ENCODE measurements around the gene PIGO. TPM values are rescaled to one million over a fixed set of nuclear protein-coding genes. Genes with fewer than 3 reads are reported as not detected.

Gene PIGO
- total and polyA plus RNA-seq, 9 of the 15 experiments (the other 6 are each of a cell fraction or from before 2014, with no cell fraction given), result 5.4 to 13.7 (median 9.7) TPM

DNA sequence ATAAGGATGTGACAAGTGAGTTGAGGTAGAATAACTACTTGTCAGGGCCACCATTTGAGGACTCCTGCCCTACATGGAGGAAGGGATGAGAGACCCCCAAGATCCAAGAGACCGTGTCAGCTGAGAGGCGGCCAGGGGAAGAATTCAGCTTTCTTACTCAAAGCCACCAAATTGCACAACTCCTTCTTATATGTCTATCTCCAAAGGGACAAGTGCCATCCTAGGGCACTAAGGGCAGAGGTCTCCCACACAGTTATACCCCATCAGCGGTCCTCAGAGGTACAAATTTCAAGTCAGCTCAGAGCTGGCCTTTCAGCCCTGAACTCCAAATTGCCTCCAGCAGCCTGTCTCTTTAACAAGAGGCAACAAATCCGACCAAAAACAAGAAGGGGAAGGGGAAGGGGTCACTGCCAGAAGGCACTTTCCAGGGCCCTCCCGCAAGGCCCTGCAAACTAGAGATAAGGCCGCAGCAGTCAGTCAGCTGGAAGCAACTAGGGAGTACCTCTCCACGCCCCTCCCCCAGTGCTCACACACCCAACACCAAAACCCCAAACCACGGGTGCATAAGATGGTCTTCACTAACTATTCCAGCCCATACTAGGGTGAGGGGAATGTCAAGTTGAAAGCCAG lies 12.7 kb upstream of the PIGO start (continued):
- no peak for TF ChIP-seq POU5F1 (IDR thresholded peaks at IDR 0.05; ENCODE audit: borderline replicate concordance, low read depth, low read length, partially characterized antibody)
- no peak; the same call in 1 of the 2 replicates for TF ChIP-seq MEF2D (tag; conservative IDR thresholded peaks at IDR 0.05; ENCODE audit: low read depth)
- no peak for TF ChIP-seq ZNF3 (CRISPR knock-in tag; IDR thresholded peaks at IDR 0.05)
- no peak for TF ChIP-seq CSDE1 (IDR thresholded peaks at IDR 0.05)
- no peak for TF ChIP-seq BMI1 (IDR thresholded peaks at IDR 0.05; ENCODE audit: low read length)
- no peak for TF ChIP-seq CBX1 (IDR thresholded peaks at IDR 0.05; ENCODE audit: low read depth)
- no peak for TF ChIP-seq DIDO1 (tag; IDR thresholded peaks at IDR 0.05; ENCODE audit: low read depth)
- TF ChIP-seq SOX6 (IDR thresholded peaks at IDR 0.05), result peak; percentile 88
- TF ChIP-seq, protein P1, sequence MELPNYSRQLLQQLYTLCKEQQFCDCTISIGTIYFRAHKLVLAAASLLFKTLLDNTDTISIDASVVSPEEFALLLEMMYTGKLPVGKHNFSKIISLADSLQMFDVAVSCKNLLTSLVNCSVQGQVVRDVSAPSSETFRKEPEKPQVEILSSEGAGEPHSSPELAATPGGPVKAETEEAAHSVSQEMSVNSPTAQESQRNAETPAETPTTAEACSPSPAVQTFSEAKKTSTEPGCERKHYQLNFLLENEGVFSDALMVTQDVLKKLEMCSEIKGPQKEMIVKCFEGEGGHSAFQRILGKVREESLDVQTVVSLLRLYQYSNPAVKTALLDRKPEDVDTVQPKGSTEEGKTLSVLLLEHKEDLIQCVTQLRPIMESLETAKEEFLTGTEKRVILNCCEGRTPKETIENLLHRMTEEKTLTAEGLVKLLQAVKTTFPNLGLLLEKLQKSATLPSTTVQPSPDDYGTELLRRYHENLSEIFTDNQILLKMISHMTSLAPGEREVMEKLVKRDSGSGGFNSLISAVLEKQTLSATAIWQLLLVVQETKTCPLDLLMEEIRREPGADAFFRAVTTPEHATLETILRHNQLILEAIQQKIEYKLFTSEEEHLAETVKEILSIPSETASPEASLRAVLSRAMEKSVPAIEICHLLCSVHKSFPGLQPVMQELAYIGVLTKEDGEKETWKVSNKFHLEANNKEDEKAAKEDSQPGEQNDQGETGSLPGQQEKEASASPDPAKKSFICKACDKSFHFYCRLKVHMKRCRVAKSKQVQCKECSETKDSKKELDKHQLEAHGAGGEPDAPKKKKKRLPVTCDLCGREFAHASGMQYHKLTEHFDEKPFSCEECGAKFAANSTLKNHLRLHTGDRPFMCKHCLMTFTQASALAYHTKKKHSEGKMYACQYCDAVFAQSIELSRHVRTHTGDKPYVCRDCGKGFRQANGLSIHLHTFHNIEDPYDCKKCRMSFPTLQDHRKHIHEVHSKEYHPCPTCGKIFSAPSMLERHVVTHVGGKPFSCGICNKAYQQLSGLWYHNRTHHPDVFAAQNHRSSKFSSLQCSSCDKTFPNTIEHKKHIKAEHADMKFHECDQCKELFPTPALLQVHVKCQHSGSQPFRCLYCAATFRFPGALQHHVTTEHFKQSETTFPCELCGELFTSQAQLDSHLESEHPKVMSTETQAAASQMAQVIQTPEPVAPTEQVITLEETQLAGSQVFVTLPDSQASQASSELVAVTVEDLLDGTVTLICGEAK (IDR thresholded peaks at IDR 0.05), result no peak
- TF ChIP-seq, protein P1 (CRISPR knock-in tag; IDR thresholded peaks at IDR 0.05), result no peak
- peak in 1 of 2 experiments; percentile 84; a peak in 2 of 4 replicates for TF ChIP-seq HDAC1 (IDR thresholded peaks at IDR 0.05)
- TF ChIP-seq, protein P2, sequence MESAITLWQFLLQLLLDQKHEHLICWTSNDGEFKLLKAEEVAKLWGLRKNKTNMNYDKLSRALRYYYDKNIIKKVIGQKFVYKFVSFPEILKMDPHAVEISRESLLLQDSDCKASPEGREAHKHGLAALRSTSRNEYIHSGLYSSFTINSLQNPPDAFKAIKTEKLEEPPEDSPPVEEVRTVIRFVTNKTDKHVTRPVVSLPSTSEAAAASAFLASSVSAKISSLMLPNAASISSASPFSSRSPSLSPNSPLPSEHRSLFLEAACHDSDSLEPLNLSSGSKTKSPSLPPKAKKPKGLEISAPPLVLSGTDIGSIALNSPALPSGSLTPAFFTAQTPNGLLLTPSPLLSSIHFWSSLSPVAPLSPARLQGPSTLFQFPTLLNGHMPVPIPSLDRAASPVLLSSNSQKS (CRISPR knock-in tag; IDR thresholded peaks at IDR 0.05), result no peak
- TF ChIP-seq SMAD3 (CRISPR knock-in tag; conservative IDR thresholded peaks at IDR 0.05), result no peak; the same call in 1 of the 2 replicates
- TF ChIP-seq SRSF3 (IDR thresholded peaks at IDR 0.05; ENCODE audit: insufficient read depth, low read length), result no peak
- TF ChIP-seq NR3C1 (CRISPR knock-in tag; IDR thresholded peaks at IDR 0.05), result no peak
- 0 out of 2 replicates have a peak, but pooled peaks have one; percentile 29 for TF ChIP-seq ZEB2 (IDR thresholded peaks at IDR 0.05)
- no peak for TF ChIP-seq ZNF707 (CRISPR knock-in tag; conservative IDR thresholded peaks at IDR 0.05)
- TF ChIP-seq ARNT (IDR thresholded peaks at IDR 0.05), result no peak
- TF ChIP-seq COPS2 (conservative IDR thresholded peaks at IDR 0.05), result no peak
- TF ChIP-seq PHF21A (IDR thresholded peaks at IDR 0.05; ENCODE audit: borderline replicate concordance, low read depth), result no peak
- TF ChIP-seq ZBTB7A (IDR thresholded peaks at IDR 0.05; ENCODE audit: borderline replicate concordance, control insufficient read depth, low read depth, low read length), result peak; percentile 97

All from K562 (cell line).